CD14-positive monocyte (primary cell): ENCODE measurements around the gene PRR14. TPM values are rescaled to one million over a fixed set of nuclear protein-coding genes. Genes with fewer than 3 reads are reported as not detected.
"Not testable (repeated sequence)": the region's sequence is repeated elsewhere in the genome, so short reads cannot be mapped to it uniquely, and the experiment has no call there.

ENCODE experiments used
- DNase-seq, 3 donors: peaks; one replicate each; pipeline ENCODE4 v3.0.0-alpha.2; 2011 to 2022
- H2AFZ ChIP-seq: 2 replicates; pipeline ENCODE4 v1.6.0; 2012; ENCODE audit warnings: mild to moderate bottlenecking, low read depth, low read length, inconsistent platforms; ENCODE audit not compliant: insufficient read depth, poor library complexity, severe bottlenecking
- H3K27ac ChIP-seq, 2 donors: 1 replicate in 1 of 2; 2 replicates in 1 of 2; pipeline ENCODE4 v1.5.1; 2012 to 2013; ENCODE audit warnings: low read length in 2 of 2, control low read depth in 1 of 2, inconsistent platforms in 1 of 2, low read depth in 1 of 2, mild to moderate bottlenecking in 1 of 2
- H3K27me3 ChIP-seq, 2 donors: one replicate each; pipeline versions ENCODE4 v1.6.0 to v1.6.1; 2011 to 2013; ENCODE audit warnings: low read length in 2 of 2; ENCODE audit not compliant: control insufficient read depth in 2 of 2, insufficient read depth in 2 of 2
- H3K36me3 ChIP-seq, 2 donors: replicated peaks in 1 of 2; 1 replicate in 1 of 2; 2 replicates in 1 of 2; pipeline versions ENCODE4 v1.5.1 to v1.6.1; 2012 to 2013; ENCODE audit warnings: low read length in 2 of 2, control low read depth in 1 of 2, inconsistent platforms in 1 of 2, mild to moderate bottlenecking in 1 of 2; ENCODE audit not compliant: insufficient read depth in 2 of 2, control insufficient read depth in 1 of 2
- H3K4me1 ChIP-seq, 2 donors: 1 replicate in 1 of 2; 2 replicates in 1 of 2; pipeline versions ENCODE4 v1.5.1 to v1.6.1; 2012 to 2013; ENCODE audit warnings: low read length in 2 of 2, control low read depth in 1 of 2, inconsistent platforms in 1 of 2, mild to moderate bottlenecking in 1 of 2, moderate library complexity in 1 of 2; ENCODE audit not compliant: insufficient read depth in 2 of 2, control insufficient read depth in 1 of 2
- H3K4me2 ChIP-seq: replicated peaks from 2 replicates; pipeline ENCODE3; 2012; ENCODE audit warnings: low read length, moderate library complexity, mild to moderate bottlenecking; ENCODE audit not compliant: poor library complexity, severe bottlenecking; ENCODE audit errors: extremely low read depth
- H3K4me3 ChIP-seq, 3 experiments: fragments of 200-600 bp in 1 of 3; sonication (generic) in 1 of 3; replicated peaks in 1 of 3; 1 replicate in 2 of 3; 2 replicates in 1 of 3; pipeline ENCODE4 v1.5.1; 2011 to 2013; ENCODE audit warnings: low read length in 3 of 3, mild to moderate bottlenecking in 3 of 3, control low read depth in 2 of 3, low read depth in 2 of 3, inconsistent platforms in 1 of 3, moderate library complexity in 1 of 3
- H3K79me2 ChIP-seq: 2 replicates; pipeline ENCODE4 v1.6.0; 2012; ENCODE audit warnings: mild to moderate bottlenecking, control low read depth, inconsistent platforms, low read length, moderate library complexity; ENCODE audit not compliant: insufficient read depth
- H3K9ac ChIP-seq: 2 replicates; pipeline ENCODE4 v1.6.0; 2017; ENCODE audit warnings: low read length, mild to moderate bottlenecking; ENCODE audit not compliant: insufficient read depth, poor library complexity, severe bottlenecking
- H3K9me3 ChIP-seq, 2 donors: replicated peaks in 1 of 2; 1 replicate in 1 of 2; 2 replicates in 1 of 2; pipeline versions ENCODE4 v1.5.1 to v1.6.1; 2012 to 2013; ENCODE audit warnings: low read length in 2 of 2, control low read depth in 1 of 2; ENCODE audit not compliant: control insufficient read depth in 1 of 2, insufficient read depth in 1 of 2
- H4K20me1 ChIP-seq: 2 replicates; pipeline ENCODE4 v1.6.0; 2012; ENCODE audit warnings: mild to moderate bottlenecking, low read length, control low read depth, moderate library complexity; ENCODE audit not compliant: insufficient read depth
- H3K27ac Mint-ChIP-seq, 7 donors: one replicate each; pipeline ENCODE4 v1.8.0; 2020; ENCODE audit warnings: mild to moderate bottlenecking in 7 of 7, mixed read lengths in 7 of 7, moderate library complexity in 6 of 7, inconsistent platforms in 2 of 7
- H3K27me3 Mint-ChIP-seq, 3 donors: one replicate each; pipeline ENCODE4 v1.8.0; 2021 to 2022; ENCODE audit warnings: low read depth in 3 of 3, mild to moderate bottlenecking in 3 of 3, mixed read lengths in 3 of 3, moderate library complexity in 3 of 3, inconsistent platforms in 1 of 3
- H3K36me3 Mint-ChIP-seq, 2 donors: one replicate each; pipeline ENCODE4 v1.8.0; 2020; ENCODE audit warnings: mixed read lengths in 2 of 2, inconsistent platforms in 1 of 2, mild to moderate bottlenecking in 1 of 2
- H3K4me1 Mint-ChIP-seq: one replicate; pipeline ENCODE4 v1.8.0; 2020; ENCODE audit warnings: mild to moderate bottlenecking, mixed read lengths
- H3K4me3 Mint-ChIP-seq, 2 donors: one replicate each; pipeline ENCODE4 v1.8.0; 2020; ENCODE audit warnings: mild to moderate bottlenecking in 2 of 2, mixed read lengths in 2 of 2, moderate library complexity in 1 of 2
- H3K9me3 Mint-ChIP-seq, 7 donors: one replicate each; pipeline ENCODE4 v1.8.0; 2020 to 2022; ENCODE audit warnings: mixed read lengths in 7 of 7, mild to moderate bottlenecking in 6 of 7, moderate library complexity in 6 of 7, inconsistent platforms in 2 of 7
- CTCF ChIP-seq: fragments of 200-600 bp; IDR thresholded peaks from one replicate; pipeline ENCODE4 v1.8.0; 2022; ENCODE audit warnings: antibody characterized with exemption, mild to moderate bottlenecking
- WGBS: methylation state at CpG from one replicate; pipeline ENCODE4 v1.1.5; 2013; ENCODE audit warnings: missing lambda C conversion rate; ENCODE audit not compliant: insufficient coverage; 5-methylcytosine and 5-hydroxymethylcytosine counted together
- intact Hi-C, 2 donors: fragments of 100-400 bp; cut with micrococcal nuclease; formaldehyde crosslinking; loops; one replicate each; pipeline versions ENCODE4 v1.15.0 to v1.15.1; 2023
- polyA plus RNA-seq, 3 donors: library from polyadenylated mRNA; depleted of rRNA in 1 of 3; unstranded in 2 of 3; stranded (reverse) in 1 of 3; fragments of 300-500 nt in 2 of 3; fragments of >200 nt in 1 of 3; fragmentation: Illumina TruSeq in 2 of 3; gene quantifications; 1 replicate in 2 of 3; 2 replicates in 1 of 3; pipeline ENCODE4 v1.2.3, GENCODE V29; 2012 to 2021

The PRR14 gene
- polyA plus RNA-seq, 3 donors, result 6.1 to 32.6 (median 10.4) TPM

GRCh38 chr16:30694926-30695693 lies 44.4 kb downstream of the PRR14 start:
- no peaks in the 10 kb centered on the region for H3K9me3 ChIP-seq
- H3K4me1 Mint-ChIP-seq, result peaks cover 53% of the 10 kb centered on the region

GRCh38 chr16:30696646-30697045 lies 45.9 kb downstream of the PRR14 start:
- H3K4me3 Mint-ChIP-seq, H3K27ac Mint-ChIP-seq: not testable (repeated sequence)
- H3K4me1 ChIP-seq, result peaks cover 38 to 57% of the 10 kb centered on the region in 2 donors

More at GRCh38 chr16:30694926-30695693, 44.4 kb downstream of the PRR14 start:
- no peaks in the 10 kb centered on the region for H3K27me3 ChIP-seq
- no peak for TF ChIP-seq CTCF
- intact Hi-C loops, result loop anchor here in 1 of 2 donors (5.0 kb wide), 1 partner anchor 227 kb away; the partner anchor contains the start of gene FBXL19
- WGBS, result 26% methylated on average over 8 of the region's 11 CpGs
- no peak overlapping the region for H3K4me3 Mint-ChIP-seq
- DNase-seq, result no peak
- H3K9me3 Mint-ChIP-seq, result peaks cover 0 to 2% (median 0%) of the 10 kb centered on the region in 7 donors
- peaks cover 37 to 50% of the 10 kb centered on the region in 2 donors for H3K4me1 ChIP-seq
- H3K4me2 ChIP-seq, result no peak overlapping the region
- peak overlapping the region in 4 of 7 donors; percentile 8 to 69 (median 20) for H3K27ac Mint-ChIP-seq
- H3K27me3 Mint-ChIP-seq, result peaks cover 0 to 1% (median 0%) of the 10 kb centered on the region in 3 donors
- peaks cover 3% of the 10 kb centered on the region in 2 donors for H3K36me3 Mint-ChIP-seq
- no peak overlapping the region for H2AFZ ChIP-seq
- H3K4me3 ChIP-seq, result no peak overlapping the region
- peaks cover under 1 to 4% of the 10 kb centered on the region in 2 donors for H3K36me3 ChIP-seq
- peaks cover 16% of the 10 kb centered on the region for H3K79me2 ChIP-seq
- H3K9ac ChIP-seq, result no peak overlapping the region
- H4K20me1 ChIP-seq, result peaks cover 11% of the 10 kb centered on the region
- H3K27ac ChIP-seq, result no peak overlapping the region

More at GRCh38 chr16:30696646-30697045, 45.9 kb downstream of the PRR14 start:
- not testable (repeated sequence) for H3K4me2 ChIP-seq, H3K9me3 Mint-ChIP-seq, H3K27ac ChIP-seq, DNase-seq, H3K9ac ChIP-seq, H3K4me3 ChIP-seq, H2AFZ ChIP-seq, H3K27me3 Mint-ChIP-seq, H3K27me3 ChIP-seq, H3K9me3 ChIP-seq
- intact Hi-C loops, result loop anchor here in 1 of 2 donors (5.0 kb wide), 1 partner anchor 226 kb away; the partner anchor contains the start of gene FBXL19
- WGBS, result no CpG with 5 or more reads among the region's 3 CpGs
- Mint-ChIP-seq H3K4me1 (peaks cover 53% of the 10 kb centered on the region), H3K36me3 (peaks cover 14 to 16% of the 10 kb centered on the region in 2 donors)
- H3K79me2 ChIP-seq, result peaks cover 31% of the 10 kb centered on the region
- peaks cover 27% of the 10 kb centered on the region for H4K20me1 ChIP-seq
- peaks cover 16 to 19% of the 10 kb centered on the region in 2 donors for H3K36me3 ChIP-seq
